ENCODE data around the gene CYP2U1.

Gene CYP2U1

GRCh38 chr4:107987916-107988762 lies 56.8 kb downstream of the CYP2U1 start:
- no peak for DNase-seq

GRCh38 chr4:107988763-107989035 lies 57.4 kb downstream of the CYP2U1 start:
- DNase-seq: peak; percentile 28

- DNase-seq: peak; percentile 5
These were observed 57.8 kb downstream of the CYP2U1 start for GRCh38 chr4:107989162-107989536.

- DNase-seq: peak; percentile 59
These were observed 58.4 kb downstream of the CYP2U1 start, which contains the start of gene HADH for GRCh38 chr4:107989537-107990386. Gene HADH (plus strand): TSS chr4:107989889. CDS start chr4:107989933, 44 bp downstream.

GRCh38 chr4:107991945-107992630 lies 60.7 kb downstream of the CYP2U1 start:
- no peak for DNase-seq

- DNase-seq: no peak
These were observed 62.6 kb downstream of the CYP2U1 start for GRCh38 chr4:107993969-107994368.

- no peak for DNase-seq
These were observed 63.5 kb downstream of the CYP2U1 start for GRCh38 chr4:107994894-107995293.

- no peak for DNase-seq
These were observed 65.8 kb downstream of the CYP2U1 start for GRCh38 chr4:107996949-107997788.

GRCh38 chr4:107997794-107998193 lies 66.4 kb downstream of the CYP2U1 start:
- no peak for DNase-seq

- DNase-seq: no peak
These were observed 68.7 kb downstream of the CYP2U1 start for GRCh38 chr4:107999932-108000539.

GRCh38 chr4:108001540-108002135 lies 70.3 kb downstream of the CYP2U1 start:
- DNase-seq: no peak

Measured in NCI-H2029 treated with DMSO at 0.1 percent for 48 hours (cell line).